ENCODE measurements around the gene KCNQ5.

- TF ChIP-seq CTCF (IDR thresholded peaks at IDR 0.05) (no peak), EZH2 (IDR thresholded peaks at IDR 0.05) (no peak), EZH2phosphoT487 (IDR thresholded peaks at IDR 0.05) (no peak)
Observed at GRCh38 chr6:72975352-72975752, 353.5 kb downstream of the KCNQ5 start.
